Measurements from ENCODE around the gene XYLT1.

XYLT1 gene

DNA sequence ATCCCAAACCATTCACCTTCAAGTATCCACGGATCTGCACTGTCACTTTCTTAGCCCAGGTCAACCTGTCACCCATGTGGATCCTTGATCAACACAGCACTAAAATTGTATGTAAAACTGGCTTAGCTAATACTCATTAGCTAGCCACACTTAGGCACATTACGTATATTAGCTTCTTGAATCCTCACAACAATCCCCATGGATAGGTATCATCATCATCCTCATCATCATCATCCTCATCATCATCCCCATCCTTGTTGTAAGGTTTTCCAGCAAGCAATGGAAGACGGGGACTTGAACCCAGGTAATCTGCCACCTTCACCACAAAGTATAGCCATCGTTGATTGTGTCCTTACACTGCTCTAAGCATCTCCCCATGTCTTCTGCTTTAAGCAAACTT, 184.3 kb downstream of the XYLT1 start:
- Histone ChIP-seq H3K36me3 (no peaks in the 10 kb centered on the region), H3K4me3 (no peak overlapping the region), H3K27me3 (no peaks in the 10 kb centered on the region), H3K9me3 (no peaks in the 10 kb centered on the region), H3K27ac (no peak overlapping the region), H3K4me1 (peaks cover 0 to 27% (median 8%) of the 10 kb centered on the region in 4 donors)
- intact Hi-C loops (cut with DNase I; ENCODE audit: low total_unique reads), result no loop called here
- no peak for DNase-seq
- TF ChIP-seq, protein P1, sequence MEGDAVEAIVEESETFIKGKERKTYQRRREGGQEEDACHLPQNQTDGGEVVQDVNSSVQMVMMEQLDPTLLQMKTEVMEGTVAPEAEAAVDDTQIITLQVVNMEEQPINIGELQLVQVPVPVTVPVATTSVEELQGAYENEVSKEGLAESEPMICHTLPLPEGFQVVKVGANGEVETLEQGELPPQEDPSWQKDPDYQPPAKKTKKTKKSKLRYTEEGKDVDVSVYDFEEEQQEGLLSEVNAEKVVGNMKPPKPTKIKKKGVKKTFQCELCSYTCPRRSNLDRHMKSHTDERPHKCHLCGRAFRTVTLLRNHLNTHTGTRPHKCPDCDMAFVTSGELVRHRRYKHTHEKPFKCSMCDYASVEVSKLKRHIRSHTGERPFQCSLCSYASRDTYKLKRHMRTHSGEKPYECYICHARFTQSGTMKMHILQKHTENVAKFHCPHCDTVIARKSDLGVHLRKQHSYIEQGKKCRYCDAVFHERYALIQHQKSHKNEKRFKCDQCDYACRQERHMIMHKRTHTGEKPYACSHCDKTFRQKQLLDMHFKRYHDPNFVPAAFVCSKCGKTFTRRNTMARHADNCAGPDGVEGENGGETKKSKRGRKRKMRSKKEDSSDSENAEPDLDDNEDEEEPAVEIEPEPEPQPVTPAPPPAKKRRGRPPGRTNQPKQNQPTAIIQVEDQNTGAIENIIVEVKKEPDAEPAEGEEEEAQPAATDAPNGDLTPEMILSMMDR (IDR thresholded peaks at IDR 0.05), result no peak

DNA sequence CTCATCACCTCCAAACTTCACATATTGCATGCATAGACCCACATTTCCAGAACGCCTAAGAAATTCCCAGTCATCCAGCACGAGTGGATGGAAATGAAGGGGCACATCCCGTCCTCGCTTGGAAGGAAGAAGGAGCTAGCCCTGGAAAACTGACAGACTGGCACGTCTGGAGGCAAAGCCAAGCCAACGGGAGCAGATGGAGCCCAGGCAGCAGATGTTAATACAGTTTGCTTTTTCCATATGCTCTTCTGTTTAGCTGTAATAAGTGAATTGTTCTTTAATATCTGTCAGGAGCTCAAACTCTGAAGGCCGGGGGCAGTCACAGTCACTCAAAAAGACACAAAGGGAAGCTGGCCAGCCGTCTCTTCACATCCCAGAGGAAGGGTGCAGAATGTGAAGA, 187.7 kb downstream of the XYLT1 start:
- Histone ChIP-seq H3K9me3 (no peaks in the 10 kb centered on the region), H3K27me3 (no peaks in the 10 kb centered on the region), H3K4me3 (no peak overlapping the region), H3K36me3 (no peaks in the 10 kb centered on the region), H3K4me1 (peaks cover 0 to 8% (median 0%) of the 10 kb centered on the region in 4 donors), H3K27ac (no peak overlapping the region)
- TF ChIP-seq, protein P1 (IDR thresholded peaks at IDR 0.05), result no peak
- DNase-seq, result no peak
- intact Hi-C loops (cut with DNase I; ENCODE audit: low total_unique reads), result no loop called here

GRCh38 chr16:17282247-17282646, 188.5 kb downstream of the XYLT1 start:
- intact Hi-C loops (cut with DNase I; ENCODE audit: low total_unique reads), result no loop called here
- no peaks in the 10 kb centered on the region for H3K9me3 ChIP-seq
- H3K4me1 ChIP-seq, result peaks cover 0 to 4% (median 0%) of the 10 kb centered on the region in 4 donors
- TF ChIP-seq, protein P1 (IDR thresholded peaks at IDR 0.05), result no peak
- no peaks in the 10 kb centered on the region for H3K36me3 ChIP-seq
- no peaks in the 10 kb centered on the region for H3K27me3 ChIP-seq
- no peak overlapping the region for H3K27ac ChIP-seq
- no peak for DNase-seq
- H3K4me3 ChIP-seq, result no peak overlapping the region

- H3K9me3 ChIP-seq, result no peaks in the 10 kb centered on the region
- intact Hi-C loops (cut with DNase I; ENCODE audit: low total_unique reads), result no loop called here
- TF ChIP-seq, protein P1 (IDR thresholded peaks at IDR 0.05), result no peak
Observed at GRCh38 chr16:17281052-17281451, 189.7 kb downstream of the XYLT1 start.

GRCh38 chr16:17278988-17279387, 191.8 kb downstream of the XYLT1 start:
- Histone ChIP-seq H3K4me3 (no peak overlapping the region), H3K27me3 (no peaks in the 10 kb centered on the region), H3K9me3 (no peaks in the 10 kb centered on the region), H3K27ac (no peak overlapping the region), H3K4me1 (peaks cover 0 to 5% (median 0%) of the 10 kb centered on the region in 4 donors), H3K36me3 (no peaks in the 10 kb centered on the region)
- no peak for DNase-seq
- TF ChIP-seq, protein P1 (IDR thresholded peaks at IDR 0.05), result no peak
- intact Hi-C loops (cut with DNase I; ENCODE audit: low total_unique reads), result no loop called here

More at GRCh38 chr16:17281052-17281451, 189.7 kb downstream of the XYLT1 start:
- Histone ChIP-seq H3K36me3 (no peaks in the 10 kb centered on the region), H3K27me3 (no peaks in the 10 kb centered on the region), H3K27ac (no peak overlapping the region), H3K4me1 (peaks cover 0 to 1% (median 0%) of the 10 kb centered on the region in 4 donors), H3K4me3 (no peak overlapping the region)
- DNase-seq, result no peak

GRCh38 chr16:17277981-17278381, 192.8 kb downstream of the XYLT1 start:
- Histone ChIP-seq H3K36me3 (no peaks in the 10 kb centered on the region), H3K27me3 (no peaks in the 10 kb centered on the region), H3K4me3 (no peak overlapping the region), H3K9me3 (no peaks in the 10 kb centered on the region), H3K4me1 (peaks cover 0 to 11% (median 0%) of the 10 kb centered on the region in 4 donors), H3K27ac (no peak overlapping the region)
- no peak for DNase-seq
- intact Hi-C loops (cut with DNase I; ENCODE audit: low total_unique reads), result no loop called here
- TF ChIP-seq, protein P1 (IDR thresholded peaks at IDR 0.05), result peak; percentile 24 to 30

Data from tibial artery (tissue), 4 donors.